Measurements from ENCODE around the gene ELOVL6.

GRCh38 chr4:110091434-110092140 lies 106.8 kb downstream of the ELOVL6 start:
- TF ChIP-seq CTCF (conservative IDR thresholded peaks at IDR 0.05 in 1 of 2, IDR thresholded peaks at IDR 0.05 in 1 of 2; ENCODE audit: low read depth in 1 of 2, low read length in 2 of 2) = no peak
- no peak for TF ChIP-seq EZH2 (IDR thresholded peaks at IDR 0.05; ENCODE audit: low read length, missing control alignments)
